Ovary (tissue), 3 donors: ENCODE results near the gene CACNG7.

Experiments used
- EP300 ChIP-seq: sonication (generic); formaldehyde crosslinking; IDR thresholded peaks from one replicate; pipeline ENCODE4 v1.6.1; 2017; ENCODE audit warnings: antibody characterized with exemption
- TF ChIP-seq, protein P1 (sequence below), 3 donors: fragments of 450-650 bp in 2 of 3; fragments of 200-600 bp in 1 of 3; IDR thresholded peaks; one replicate each; pipeline versions ENCODE4 v1.5.1 to v1.8.0; 2016 to 2022; ENCODE audit warnings: antibody characterized with exemption in 3 of 3, mild to moderate bottlenecking in 1 of 3
- donor health status: DM: no; HTN: no; CAD: no.

DNA sequence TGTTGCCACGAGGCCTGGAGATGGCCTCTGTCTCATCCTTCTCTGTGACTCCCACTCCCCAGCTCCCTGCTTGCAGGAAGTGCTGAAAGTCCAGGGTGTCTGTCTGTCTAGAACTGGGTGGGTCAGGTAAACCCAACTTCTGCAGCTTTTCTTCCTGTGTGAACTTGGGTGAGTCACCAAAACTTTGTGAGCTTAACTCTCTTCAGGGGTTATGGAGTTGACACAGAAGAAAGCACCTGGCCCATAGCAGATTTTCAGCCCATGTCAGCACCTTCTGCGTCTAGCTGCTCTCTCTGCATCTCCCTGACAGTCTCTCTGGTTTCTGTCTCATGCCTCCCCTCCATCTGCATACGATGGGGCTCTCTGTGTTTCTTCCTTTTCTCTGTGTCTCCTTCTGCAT is 4.2 kb upstream of the CACNG7 start:
- TF ChIP-seq, protein P1, sequence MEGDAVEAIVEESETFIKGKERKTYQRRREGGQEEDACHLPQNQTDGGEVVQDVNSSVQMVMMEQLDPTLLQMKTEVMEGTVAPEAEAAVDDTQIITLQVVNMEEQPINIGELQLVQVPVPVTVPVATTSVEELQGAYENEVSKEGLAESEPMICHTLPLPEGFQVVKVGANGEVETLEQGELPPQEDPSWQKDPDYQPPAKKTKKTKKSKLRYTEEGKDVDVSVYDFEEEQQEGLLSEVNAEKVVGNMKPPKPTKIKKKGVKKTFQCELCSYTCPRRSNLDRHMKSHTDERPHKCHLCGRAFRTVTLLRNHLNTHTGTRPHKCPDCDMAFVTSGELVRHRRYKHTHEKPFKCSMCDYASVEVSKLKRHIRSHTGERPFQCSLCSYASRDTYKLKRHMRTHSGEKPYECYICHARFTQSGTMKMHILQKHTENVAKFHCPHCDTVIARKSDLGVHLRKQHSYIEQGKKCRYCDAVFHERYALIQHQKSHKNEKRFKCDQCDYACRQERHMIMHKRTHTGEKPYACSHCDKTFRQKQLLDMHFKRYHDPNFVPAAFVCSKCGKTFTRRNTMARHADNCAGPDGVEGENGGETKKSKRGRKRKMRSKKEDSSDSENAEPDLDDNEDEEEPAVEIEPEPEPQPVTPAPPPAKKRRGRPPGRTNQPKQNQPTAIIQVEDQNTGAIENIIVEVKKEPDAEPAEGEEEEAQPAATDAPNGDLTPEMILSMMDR (IDR thresholded peaks at IDR 0.05): no peak
- no peak for TF ChIP-seq EP300
